HG02642 (cell line): Measurements from ENCODE around the gene P2RX5.
A peak's percentile ranks its signal among the peaks of the same experiment; 100 is the strongest.
"Not testable (repeated sequence)": the region's sequence is repeated elsewhere in the genome, so short reads cannot be mapped to it uniquely, and the experiment has no call there.

Experiments used
- ATAC-seq: cut with Tn5 transposase; IDR thresholded peaks from one replicate; pipeline ENCODE4 v1.9.1; 2021; ENCODE audit warnings: mild to moderate bottlenecking; ENCODE audit not compliant: unreplicated experiment, poor library complexity

P2RX5 gene, protein sequence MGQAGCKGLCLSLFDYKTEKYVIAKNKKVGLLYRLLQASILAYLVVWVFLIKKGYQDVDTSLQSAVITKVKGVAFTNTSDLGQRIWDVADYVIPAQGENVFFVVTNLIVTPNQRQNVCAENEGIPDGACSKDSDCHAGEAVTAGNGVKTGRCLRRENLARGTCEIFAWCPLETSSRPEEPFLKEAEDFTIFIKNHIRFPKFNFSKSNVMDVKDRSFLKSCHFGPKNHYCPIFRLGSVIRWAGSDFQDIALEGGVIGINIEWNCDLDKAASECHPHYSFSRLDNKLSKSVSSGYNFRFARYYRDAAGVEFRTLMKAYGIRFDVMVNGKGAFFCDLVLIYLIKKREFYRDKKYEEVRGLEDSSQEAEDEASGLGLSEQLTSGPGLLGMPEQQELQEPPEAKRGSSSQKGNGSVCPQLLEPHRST

DNA sequence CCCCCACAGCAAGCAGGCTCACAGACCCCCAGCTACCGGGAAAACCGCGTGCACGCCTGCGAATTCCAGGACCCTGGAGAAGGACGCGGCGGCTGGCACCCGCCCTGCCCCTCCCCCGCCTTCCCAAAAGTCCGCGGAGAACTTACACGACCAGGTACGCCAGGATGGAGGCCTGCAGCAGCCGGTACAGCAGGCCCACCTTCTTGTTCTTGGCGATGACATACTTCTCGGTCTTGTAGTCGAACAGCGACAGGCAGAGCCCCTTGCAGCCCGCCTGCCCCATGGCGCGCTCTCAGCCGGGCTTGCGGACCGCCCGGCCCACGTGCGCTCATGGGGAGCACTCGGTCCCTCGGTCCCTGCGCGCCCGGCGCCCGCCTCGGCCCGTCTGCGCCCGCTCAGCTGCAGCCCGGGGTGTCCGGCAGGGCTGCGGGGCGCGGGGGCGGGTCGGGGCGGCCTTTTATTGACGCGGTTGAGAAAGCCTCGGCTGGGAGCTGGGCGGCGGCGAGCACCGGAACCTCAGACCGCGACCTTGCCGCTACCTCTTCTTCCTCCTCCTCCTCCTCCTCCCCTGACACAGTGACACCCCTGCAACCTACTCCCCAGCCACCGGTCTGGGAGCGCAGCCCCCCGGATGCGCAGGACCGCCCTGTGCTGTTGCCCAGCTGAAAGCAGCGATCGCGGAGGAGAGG is at the start of gene P2RX5:
Gene P2RX5, minus strand, starts transcription at position 433 of the 689 bp plus-strand sequence. Its CDS starts 150 bp downstream, at position 283.
- ATAC-seq, result no peak

DNA sequence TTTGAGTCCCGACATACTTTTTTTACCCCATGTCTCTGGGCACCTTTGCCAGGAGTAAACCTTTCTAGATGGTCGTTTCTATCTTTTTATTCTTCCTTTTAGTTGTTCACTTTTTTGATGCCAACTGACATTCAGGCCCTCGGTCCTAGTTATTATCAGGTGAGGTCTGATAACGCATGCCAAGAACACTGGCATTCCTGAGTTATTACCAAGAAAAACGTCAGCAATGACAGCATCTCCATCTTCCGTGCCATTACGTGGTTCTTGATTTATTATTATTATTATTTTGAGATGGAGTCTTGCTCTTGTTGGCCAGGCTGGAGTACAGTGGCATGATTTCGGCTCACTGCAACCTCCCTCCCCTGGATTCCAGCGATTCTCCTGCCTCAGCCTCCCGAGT is 49.1 kb upstream of the P2RX5 start:
- no peak for ATAC-seq

DNA sequence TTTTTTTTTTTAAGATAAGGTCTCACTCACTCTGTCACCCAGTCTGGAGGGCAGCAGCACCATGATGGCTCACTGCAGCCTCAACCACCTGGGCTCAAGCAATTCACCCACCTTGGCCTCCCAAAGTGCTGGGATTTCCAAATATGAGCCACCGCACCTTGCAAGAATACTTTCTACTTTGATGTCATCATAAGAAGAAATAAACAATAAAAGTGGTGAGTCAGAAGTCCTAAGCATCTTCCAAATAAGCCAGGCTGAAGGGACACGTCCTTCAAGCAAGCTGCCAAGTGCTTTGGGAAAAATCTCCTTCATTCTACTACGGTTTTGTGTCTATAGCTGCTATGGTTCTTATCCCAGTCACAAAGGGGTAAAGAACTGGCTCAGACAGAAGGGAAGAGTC is 48.1 kb upstream of the P2RX5 start:
- ATAC-seq, result no peak

DNA sequence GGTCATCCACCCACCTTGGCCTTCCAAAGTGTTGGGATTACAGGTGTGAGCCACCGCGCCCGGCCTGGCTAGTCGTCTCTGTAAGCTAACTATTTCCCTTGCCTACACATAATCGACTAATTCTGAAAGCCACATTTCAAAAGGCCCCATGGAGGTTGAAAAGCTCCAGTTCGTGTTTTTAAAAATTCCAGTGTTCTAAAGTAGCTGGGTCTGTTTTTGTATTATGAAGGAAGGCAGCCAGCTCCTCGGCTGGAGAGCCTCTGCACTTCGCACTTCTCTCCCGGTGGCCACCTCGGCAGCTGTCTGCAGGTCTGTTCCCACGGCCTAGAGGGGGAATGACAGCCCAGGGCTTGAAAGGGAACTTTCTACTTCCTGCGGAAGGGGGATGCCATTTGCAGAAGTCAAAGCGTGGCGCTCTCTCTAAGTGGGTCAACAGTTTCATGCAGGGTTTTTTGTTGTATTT is 44.7 kb upstream of the P2RX5 start:
- no peak for ATAC-seq

DNA sequence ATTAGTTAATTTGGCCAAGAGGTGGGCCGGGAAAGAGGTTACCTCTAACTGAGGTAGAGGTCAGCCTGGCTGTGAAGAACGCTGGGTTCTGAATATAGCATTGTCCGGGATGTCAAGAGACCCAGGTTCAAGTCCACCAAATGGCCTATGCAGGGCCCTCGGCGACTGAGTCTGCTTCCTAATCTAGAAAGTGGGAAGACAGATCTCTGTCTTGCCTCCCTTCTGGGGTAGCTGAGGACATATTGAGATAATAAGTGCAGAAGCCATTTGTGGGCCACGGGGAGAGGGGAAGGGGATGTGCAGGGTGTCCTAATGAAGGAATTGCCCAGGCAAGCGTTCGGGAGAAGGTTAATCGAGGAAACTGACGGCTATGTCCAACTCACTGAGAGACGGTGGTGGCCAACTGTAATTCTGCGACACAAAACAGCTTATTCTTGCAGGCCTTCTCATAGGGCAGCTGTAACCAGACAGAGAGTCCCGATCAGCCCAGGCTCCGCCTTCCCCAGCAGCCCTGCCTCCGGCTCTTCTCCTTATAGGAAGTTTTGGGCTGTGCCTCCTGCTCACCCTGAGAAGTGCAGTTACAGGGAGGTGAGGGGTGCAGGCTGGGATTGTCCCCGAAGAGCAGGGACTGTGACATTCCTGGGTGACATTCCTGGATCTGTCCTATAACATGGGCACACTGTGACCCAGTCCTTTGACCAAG is 43.6 kb upstream of the P2RX5 start:
- no peak for ATAC-seq

DNA sequence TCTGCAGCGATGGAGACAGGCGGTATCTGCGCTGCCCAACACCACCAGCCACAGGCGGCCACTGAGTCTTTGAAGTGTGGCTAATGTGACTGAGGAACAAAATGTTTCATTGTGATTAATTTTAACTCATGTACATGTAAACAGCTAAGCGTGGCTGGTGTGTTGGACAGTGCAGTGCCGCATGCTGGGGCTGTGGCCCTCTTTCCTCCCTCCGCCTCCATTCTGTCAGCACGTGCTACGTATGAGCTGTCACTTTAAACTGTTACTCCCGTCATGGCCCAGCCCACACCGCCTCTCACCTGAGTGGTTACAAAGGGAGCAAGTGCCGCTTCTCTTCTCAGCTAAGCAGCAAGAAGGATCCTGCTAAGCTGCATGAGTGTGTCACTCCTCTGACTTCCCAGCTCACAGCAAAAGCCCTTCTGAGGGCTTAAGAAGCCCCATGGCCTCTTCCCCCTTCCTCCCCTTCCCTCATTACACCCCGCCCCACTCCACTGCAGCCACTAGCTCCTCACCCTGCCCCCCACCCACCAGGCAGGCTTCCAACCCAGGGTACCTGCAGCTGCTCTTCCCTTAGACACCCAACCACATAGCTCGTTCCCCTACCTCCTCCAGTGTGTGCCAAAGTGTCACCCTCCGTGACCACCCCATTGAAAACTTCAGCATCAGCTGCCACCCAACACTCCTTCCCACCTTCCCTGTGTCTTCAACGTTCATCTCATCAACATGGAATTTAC is 42.8 kb upstream of the P2RX5 start:
- no peak for ATAC-seq

DNA sequence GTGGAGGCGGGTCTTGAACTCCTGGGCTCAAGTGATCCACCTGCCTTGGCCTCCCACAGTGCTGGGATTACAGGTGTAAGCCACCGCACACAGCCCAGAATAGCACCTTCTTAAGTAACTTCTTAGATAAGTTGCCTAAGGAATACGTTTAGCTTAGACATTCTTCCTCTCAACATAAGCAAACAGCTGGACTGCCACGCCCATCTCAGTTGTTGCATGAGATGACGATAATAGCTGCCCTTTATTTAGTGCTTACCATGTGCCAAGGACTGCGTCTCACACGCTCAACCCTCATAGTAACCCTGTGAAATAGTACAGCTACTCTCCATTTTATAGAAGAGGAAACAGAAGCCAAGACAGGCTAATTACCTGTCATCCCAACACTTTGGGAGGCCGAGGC is 39.6 kb upstream of the P2RX5 start:
- ATAC-seq, result no peak

DNA sequence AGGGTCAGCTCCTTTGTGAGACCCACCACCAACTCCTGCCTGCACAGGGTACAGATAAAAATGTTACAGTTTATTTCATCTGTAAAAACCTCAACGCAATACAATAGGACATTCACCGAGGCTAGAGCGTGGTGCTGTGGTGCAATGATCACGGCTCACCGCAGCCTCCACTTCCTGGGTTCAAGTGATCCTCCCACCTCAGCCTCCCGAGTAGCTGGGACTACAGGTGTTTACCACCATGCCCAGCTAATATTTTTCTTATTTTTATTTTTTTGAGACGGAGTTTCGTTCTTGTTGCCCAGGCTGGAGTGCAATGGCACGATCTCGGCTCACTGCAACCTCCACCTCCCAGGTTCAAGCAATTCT is 38.9 kb upstream of the P2RX5 start:
- ATAC-seq, result not testable (repeated sequence)

DNA sequence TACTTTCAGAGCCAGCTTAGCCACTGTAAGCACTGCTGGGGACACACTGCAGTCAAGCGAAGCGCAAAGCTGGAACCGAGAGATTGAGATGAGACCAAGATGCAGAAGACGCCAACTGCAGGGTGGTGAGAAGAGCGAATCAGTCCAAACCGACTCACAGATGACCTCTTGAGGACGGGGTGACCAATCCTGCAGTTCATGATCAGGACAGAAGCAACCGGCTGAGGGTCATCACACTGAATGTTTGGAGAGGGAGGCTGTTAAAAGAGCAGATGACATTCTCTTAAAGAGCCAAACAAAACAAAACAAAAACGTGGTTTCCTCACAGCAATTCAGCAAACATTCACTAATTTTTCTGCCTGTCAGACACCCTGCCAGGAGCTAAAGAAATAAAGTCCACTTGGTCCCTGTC is 36.3 kb upstream of the P2RX5 start:
- peak; percentile 76 for ATAC-seq

DNA sequence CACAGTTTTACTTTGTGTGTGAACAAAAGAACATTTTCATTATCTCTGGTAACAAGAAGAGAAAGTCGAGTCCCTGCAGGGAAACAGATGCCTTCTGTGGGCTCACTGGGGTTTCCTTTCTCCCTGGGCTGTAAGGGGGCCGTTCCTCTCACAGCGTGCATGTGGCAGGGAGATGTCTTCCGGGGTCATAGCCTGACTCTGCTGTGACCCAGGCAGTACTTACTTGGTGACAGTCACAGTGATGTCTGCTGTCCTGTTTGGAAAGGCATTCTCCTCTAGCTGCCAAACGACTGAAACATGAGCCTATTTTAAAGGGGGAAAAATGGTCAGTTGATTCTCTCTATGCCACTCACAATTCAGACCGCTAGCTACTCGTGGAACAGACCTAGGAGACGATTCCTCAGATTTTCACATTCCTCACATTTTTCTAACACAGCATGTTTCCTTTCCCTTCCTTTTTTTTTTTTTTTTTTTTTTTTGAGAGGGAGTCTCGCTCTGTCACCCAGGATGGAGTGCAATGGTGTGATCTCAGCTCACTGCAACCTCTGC is 35.0 kb upstream of the P2RX5 start:
- ATAC-seq, result no peak

DNA sequence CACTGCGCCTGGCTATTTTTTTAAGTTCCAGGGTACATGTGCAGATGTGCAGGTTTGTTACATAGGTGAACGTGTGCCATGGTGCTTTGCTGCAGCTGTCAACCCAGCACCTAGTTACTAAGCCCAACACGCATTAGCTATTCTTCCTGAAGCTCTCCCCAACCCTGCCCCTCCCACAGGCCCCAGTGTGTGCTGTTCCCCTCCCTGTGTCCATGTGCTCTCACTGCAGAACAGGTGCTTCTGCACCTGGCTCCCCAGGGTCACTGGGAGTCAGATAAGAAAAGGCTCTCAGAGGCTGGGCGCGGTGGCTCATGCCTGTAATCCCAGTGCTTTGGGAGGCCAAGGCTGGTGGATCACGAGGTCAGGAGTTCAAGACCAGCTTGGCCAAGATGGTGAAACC is 33.9 kb upstream of the P2RX5 start:
- no peak for ATAC-seq

DNA sequence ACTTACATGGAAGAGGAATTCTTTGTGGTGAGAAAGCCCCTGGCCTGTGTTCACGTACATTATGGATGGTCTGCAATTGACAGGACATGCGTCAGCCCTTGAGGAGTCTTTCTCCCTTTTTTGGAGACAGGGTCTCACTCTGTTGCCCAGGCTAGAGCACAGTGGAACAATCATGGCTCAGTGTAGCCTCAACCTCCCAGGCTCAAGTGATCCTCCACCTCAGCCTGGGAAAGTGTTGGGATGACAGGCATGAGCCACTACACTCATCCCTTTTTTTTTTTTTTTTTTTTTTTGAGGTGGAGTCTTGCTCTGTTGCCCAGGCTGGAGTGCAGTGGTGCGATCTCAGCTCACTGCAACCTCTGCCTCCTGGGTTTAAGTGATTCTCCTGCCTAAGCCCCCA is 32.1 kb upstream of the P2RX5 start:
- not testable (repeated sequence) for ATAC-seq

DNA sequence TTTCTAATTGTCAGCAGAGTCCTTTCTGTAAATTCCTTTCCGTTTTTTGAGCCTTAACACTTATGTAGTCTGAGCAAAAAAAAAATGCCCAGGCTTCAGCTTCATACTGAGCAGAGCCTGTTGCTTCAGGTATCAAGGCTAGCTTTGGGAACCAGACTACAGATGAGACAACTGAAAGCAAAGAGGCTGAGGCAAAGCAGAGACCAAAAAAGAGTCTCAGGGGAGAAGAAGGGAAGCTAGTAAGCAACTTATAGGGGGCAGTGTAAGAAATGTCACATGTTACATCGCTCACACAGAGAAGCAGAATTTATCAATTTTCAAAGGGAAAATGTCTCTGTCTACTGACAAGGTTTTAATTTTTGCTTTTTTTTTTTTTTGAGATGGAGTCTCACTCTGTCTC is 31.1 kb upstream of the P2RX5 start:
- ATAC-seq, result no peak

DNA sequence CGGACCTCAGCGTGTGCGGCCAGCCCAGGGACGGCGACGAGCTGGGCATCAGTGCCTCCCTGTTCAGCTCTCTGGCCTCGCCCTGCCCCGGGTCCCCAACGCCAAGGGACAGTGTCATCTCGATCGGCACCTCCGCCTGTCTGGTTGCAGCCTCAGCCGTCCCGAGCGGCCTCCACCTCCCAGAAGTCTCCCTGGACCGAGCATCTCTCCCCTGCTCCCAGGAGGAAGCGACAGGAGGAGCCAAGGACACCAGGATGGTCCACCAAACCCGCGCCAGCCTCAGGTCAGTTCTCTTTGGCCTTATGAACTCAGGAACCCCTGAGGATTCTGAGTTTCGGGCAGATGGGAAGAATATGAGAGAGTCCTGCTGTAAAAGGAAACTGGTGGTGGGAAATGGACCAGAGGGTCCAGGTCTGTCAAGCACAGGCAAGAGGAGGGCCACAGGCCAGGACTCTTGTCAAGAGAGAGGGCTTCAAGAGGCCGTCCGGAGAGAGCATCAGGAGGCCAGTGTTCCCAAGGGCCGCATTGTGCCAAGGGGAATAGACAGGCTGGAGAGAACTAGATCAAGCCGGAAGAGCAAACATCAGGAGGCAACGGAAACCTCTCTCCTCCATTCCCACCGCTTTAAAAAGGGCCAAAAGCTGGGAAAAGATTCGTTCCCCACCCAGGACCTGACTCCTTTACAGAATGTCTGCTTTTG is 28.6 kb upstream of the P2RX5 start:
- ATAC-seq, result no peak

DNA sequence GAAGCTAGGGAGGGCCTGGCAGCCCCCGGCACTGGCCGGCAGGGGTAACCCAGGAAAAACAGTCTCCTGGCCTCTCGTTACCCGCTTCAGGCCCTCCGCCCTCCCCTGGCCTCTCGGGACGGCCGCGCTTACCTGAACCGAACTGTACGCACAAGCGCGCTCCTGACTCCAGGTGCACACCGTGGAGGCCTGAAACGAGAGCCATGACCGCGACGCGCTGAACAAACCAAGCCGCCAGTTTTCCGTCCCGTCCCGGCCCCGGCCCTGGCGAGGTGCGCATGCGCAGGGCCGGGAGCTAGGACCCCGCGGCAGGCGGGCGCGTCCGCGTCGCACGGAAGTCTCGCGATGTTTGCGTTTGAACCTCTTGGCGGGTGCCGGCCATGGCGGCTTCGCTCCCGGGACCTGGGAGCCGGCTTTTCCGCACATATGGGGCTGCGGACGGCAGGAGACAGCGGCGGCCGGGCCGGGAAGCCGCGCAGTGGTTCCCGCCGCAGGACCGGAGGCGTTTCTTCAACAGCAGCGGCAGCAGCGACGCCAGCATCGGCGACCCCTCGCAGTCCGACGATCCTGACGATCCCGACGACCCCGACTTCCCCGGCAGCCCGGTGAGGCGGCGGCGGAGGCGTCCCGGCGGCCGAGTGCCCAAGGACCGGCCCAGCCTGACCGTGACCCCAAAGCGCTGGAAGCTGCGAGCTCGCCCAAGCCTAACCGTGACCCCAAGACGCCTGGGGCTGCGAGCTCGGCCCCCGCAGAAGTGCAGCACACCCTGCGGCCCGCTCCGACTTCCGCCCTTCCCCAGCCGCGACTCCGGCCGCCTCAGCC is 27.8 kb upstream of the P2RX5 start, which contains the start of gene HASPIN:
Gene HASPIN, plus strand, starts transcription at position 348 of the 822 bp plus-strand sequence. Its CDS starts 33 bp downstream, at position 381.
- ATAC-seq, result peak; percentile 93

DNA sequence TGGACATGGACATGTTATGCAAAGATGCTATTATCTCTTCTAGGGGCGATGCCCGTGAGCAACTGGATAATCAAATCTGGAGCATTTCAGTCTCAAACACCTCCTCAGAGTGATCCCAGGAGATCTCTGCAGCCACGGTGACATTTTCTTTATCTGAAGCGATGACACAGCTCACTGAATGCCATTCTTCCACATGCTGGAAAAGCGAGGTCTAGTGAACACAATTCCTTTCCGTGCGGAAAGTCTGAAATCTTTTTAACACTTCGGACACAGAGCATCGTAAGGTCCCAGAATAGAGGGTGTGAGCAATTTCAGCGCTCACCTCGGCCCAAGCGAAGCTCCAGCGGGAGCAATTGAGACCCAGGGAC is 27.2 kb upstream of the P2RX5 start:
- no peak for ATAC-seq

DNA sequence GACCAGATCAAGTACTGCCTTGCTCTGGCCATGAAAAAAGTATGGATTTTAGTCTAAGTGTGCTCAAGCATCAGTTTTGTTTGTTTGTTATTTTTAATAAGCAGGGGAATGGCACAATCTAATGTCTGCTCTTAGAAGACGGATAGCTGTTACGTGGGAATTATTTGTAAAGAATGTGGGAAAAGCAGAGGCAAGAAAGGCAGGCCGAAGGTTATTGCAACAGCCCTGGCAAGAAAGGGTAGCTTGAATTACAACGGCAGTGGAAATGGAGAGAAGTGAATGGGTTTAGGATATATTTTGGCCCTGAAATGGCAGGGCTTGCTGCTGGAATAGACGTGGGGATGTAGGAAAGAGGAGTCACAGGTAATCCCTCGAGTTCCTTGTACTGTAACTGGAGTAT is 26.8 kb upstream of the P2RX5 start:
- no peak for ATAC-seq

DNA sequence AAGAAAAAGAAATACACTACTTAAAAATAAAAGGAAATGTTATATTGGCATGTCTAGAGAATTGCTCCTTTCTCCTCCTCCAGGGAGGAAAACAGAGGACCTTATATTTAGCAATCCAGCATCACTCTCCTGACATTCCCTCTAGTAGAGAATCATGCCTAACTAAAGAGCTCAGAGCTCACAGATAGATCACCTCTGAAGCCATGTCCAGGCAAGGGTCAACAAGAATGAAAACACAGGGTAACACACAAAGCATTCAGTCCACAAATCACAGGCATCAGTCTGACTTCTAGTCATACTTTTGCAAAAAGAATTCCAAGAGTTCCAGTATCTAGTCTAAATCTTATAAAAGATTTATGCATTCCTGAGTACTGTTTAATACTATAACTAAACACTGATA is 23.3 kb upstream of the P2RX5 start:
- no peak for ATAC-seq

DNA sequence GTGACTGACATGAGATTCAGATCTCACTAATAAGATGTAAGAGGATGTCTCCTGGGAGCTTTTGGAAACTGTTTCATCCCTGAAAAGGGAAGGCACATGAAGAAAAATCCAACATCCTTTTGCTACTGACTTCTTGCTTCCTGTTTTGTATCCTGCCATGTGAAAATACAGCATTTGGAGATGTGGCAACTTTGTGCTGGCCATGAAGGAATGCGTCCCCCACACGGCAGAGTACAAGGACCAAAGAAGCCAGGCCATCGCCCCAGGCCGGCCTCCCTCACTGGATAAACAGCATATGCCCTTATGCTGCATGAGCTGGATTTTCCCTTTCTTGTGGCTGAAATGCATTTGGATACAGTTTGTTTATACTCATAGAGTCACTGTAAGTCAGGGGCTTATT is 22.2 kb upstream of the P2RX5 start:
- ATAC-seq, result no peak
